ENCODE data around the gene LMX1B.

Gene LMX1B

DNA sequence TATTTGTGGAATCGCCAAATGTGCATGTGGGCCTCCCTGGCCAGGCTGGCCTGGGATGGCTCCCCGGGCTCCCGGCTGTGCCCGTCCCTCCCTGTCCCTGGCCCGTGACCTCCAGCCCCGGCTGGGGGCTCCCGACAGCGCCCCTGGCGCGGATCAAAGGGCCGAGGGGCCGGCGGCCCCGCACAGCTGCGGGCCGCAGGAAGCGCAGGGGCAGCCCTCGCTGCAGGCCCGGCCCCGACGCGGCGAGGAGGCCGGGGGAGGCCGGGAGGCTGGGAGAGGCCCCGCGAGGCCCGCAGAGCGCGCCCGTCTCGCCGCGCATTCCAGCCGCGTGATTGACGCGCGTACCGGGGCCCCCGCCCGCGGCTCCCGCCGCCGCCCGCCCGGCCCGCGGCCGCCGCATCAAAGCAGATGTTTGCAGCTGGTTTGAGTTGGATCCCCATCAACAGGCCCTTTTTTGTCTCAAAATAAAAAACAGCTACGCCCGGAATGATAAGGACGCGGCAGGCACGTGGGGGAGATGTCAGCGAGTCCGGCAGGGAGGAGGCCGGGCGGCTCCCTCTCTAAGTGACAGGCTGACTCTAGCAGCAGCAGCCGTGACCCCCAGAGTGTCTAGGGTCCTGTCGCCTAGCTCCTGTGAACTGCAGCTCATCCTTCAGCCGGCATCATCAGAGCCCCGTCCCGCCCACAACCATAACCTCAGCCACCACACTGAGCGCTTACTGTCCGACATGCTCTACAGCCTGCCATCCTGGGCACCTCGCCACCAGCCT, 69.4 kb downstream of the LMX1B start:
- no peak for DNase-seq

DNA sequence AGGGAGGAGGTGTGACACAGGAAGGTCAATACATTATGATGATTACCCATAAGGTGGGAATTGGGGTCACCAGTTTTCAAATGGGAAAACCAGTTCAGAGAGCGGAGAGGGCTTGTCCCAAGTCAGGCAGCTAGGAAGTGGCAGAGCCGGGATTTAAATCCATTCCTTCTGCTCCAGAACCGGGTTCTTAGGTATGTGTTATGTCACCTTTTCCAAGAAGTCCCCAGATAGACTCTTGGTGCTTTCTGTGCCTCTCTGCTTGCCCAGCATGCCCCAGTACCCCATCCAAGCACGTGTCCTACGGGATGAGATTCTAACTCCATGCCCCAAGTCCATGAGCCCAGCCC, 69.9 kb downstream of the LMX1B start:
- no peak for DNase-seq

DNA sequence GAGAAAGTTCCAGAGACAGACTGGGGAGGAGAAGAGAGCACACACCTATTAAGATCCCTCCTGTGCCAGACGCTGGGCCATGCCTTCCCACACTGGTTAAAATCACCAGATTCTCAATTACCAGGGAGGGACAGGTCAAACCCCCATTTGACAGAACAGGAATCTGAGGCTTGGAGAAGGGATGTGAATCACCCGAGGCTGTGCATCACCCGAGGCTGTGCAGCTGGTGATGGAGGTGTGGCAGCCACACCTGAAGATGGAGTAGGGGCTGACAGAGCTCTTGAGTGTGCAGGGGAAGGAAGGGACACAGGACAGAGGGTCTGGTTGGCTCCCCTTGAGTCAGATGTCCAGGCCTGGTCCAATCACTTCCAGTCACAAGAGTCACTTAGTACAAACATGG, 70.6 kb downstream of the LMX1B start:
- no peak for DNase-seq

DNA sequence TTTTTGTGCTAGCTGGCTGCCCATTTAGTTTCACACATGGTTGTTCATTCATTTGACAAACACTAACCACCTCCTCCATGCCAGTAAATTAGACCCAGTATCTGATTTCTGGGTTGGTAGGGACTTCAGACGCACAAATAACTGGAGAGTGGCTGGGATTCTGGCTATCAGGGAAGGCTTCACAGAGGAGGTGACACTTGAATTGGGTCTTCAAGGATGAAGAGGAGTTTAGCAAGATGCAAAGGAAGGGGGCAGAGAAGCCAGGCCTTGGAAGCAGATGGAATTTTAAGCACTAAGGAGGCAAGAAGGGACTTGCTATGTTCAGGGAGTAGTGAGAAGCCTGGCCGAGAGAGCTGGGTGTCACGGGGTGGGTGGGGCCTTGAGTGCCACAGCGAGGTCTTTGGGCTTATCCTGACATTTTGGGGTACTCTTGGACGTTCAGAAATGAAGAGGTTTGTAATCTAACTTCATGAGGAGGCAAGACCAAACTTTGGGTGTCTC, 71.3 kb downstream of the LMX1B start:
- DNase-seq: no peak

GRCh38 chr9:126687930-126688461, 74.3 kb downstream of the LMX1B start:
- DNase-seq: no peak

- DNase-seq: no peak
These were observed 74.9 kb downstream of the LMX1B start for GRCh38 chr9:126688617-126689016.

GRCh38 chr9:126689027-126689825, 75.5 kb downstream of the LMX1B start:
- no peak for DNase-seq

DNA sequence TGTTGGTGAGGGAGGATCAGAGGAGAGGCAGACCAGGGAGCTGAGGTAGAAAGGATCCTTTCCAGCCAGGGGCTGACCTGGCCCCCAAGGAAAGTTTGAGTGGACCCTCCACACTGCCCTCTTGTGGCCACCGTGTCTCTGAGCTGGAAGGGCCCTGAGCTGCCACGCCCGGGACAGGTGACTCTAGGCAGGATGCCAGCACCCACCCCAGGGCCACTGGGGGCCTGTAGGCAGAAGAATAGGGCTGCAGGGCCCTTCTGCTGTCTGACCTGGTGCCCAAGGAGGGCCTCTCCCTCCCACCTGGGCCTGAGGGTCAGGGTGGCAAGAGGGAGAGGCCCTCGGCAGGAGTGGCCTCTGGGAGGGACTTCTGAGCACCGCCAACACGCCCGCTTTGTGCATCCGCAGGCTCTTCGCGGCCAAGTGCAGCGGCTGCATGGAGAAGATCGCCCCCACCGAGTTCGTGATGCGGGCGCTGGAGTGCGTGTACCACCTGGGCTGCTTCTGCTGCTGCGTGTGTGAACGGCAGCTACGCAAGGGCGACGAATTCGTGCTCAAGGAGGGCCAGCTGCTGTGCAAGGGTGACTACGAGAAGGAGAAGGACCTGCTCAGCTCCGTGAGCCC, 76.8 kb downstream of the LMX1B start:
- peak; percentile 42 for DNase-seq

GRCh38 chr9:126692041-126692758, 78.5 kb downstream of the LMX1B start:
- DNase-seq: no peak

DNA sequence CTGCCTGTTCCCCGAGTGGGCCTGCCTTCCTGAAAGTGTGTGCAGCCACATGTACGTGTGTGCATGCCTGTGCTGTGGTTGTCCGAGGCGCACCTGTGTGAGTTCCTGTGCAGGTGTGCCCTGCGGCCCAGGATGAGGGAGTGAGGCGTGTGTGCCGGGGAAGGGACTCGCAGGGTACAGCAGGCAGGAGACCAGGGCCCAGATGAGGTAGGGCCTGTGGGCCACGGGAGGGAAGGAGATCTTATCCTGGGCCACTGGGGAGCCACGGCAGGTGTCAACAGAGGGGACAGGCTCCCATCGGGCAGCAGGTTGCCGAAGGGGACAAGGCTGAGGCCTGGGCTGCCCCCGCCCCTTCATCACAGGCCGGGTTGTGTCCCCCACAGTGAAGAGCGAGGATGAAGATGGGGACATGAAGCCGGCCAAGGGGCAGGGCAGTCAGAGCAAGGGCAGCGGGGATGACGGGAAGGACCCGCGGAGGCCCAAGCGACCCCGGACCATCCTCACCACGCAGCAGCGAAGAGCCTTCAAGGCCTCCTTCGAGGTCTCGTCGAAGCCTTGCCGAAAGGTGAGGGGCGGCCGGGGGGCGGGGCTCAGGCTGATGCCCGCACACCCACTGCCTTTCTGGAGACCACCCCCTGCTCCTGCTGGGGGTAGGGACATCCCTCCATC, 79.2 kb downstream of the LMX1B start:
- DNase-seq: no peak

DNA sequence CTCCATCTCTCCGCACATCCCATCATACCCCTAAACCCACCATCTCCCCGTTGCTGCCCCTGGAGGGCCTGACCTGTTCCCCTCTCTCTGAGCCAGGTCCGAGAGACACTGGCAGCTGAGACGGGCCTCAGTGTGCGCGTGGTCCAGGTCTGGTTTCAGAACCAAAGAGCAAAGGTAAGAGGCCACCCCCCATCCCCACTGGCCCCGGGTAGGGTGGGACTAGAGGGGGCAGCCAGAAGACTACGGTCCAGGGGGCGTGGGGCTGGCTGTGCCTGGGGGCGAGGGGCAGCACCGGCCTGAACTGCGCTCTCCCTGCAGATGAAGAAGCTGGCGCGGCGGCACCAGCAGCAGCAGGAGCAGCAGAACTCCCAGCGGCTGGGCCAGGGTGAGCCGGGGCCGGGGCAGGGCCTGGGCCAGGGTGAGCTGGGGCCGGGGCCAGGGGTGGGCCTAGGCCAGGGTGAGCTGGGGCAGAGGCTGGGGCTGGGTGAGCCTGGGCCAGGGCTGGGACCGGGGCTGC, 79.8 kb downstream of the LMX1B start:
- no peak for DNase-seq

DNA sequence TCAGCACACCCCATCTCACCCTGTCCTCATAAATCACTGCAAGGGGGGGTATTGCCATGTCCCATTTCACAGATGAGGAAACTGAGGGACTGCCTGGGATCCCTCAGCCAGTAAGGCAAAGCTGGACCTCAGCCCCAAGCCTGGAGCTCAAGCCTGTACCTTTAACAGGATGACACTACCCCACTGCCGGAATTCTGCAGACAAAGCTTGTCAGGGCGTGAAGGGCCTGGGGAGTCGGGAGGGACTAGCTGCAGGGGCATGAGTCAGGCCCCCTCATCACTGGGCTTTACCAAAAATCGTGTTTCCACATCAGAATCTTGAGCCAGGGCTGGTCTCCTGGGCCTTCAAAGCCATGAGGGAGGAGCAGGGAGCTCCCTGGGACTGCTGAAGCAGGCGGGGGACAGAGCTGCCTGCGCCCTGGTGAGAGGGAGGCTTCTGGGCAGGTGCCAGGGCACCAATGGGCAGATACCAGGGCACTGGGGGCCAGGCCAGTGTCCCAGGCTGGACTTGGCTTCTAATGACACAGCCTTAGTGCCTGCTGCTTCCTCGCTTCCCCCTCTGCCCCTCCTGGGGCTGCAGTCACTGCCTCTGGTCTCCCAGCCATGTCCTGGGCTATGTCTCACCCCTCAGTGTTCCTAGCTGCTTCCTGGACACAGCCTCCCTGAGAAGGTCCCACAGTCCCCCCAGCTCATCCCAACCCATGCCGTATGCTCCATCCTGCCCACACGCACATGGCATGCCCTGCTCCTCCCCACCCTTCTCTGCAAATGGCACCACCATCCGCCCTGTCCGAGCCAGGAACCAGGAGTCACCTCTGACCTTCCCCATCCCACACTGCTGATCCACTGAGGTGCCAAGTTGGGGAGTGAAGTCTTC, 80.7 kb downstream of the LMX1B start:
- no peak for DNase-seq

- no peak for DNase-seq
These were observed 81.5 kb downstream of the LMX1B start for GRCh38 chr9:126695186-126695585.

DNA sequence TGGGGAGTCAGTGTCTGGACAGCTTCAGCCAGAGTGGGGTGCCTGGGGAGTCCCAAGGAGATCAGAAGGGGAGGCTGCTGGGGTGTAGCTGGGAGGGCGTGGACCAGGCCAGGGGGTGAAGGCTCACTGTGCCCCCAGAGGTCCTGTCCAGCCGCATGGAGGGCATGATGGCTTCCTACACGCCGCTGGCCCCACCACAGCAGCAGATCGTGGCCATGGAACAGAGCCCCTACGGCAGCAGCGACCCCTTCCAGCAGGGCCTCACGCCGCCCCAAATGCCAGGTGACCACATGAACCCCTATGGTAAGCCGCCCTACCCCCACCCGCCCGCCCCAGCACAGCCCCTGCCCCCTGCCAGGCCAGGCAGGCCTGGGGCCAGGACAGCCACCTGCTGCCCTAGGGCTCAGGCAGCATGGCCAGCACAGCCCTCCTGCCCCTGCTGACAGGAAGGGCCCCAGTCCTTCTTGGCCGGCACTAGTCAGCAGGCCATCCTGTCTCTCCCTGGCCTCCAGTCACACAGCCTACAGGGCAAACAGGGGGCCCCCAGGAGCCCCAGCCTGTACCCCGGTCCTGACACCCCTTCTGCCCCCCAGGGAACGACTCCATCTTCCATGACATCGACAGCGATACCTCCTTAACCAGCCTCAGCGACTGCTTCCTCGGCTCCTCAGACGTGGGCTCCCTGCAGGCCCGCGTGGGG, 82.1 kb downstream of the LMX1B start:
- no peak for DNase-seq

GRCh38 chr9:126696401-126697145, 82.8 kb downstream of the LMX1B start:
- no peak for DNase-seq

- no peak for DNase-seq
These were observed 83.6 kb downstream of the LMX1B start for GRCh38 chr9:126697330-126697729.

- no peak for DNase-seq
These were observed 84.5 kb downstream of the LMX1B start for GRCh38 chr9:126698251-126698650.

DNA sequence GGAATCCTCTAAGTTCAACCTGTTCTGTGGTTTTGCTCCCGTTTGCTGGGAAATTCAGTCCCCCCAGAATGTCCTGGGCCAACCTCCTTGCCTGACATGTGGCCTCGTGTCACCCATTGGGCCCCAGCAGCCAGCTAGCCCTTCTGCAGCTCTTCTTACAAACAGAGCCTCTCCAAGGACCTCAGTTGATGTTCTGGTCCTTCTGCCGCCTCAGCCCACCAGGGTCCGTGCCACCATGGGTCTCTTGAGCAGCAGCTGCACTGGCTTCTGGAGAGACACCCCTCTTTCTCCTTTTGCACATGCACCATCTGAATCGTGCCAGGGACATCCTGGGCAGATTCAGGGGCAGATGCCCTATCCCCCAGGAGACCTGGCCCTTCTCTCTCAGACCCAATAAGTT, 85.0 kb downstream of the LMX1B start:
- DNase-seq: no peak

DNA sequence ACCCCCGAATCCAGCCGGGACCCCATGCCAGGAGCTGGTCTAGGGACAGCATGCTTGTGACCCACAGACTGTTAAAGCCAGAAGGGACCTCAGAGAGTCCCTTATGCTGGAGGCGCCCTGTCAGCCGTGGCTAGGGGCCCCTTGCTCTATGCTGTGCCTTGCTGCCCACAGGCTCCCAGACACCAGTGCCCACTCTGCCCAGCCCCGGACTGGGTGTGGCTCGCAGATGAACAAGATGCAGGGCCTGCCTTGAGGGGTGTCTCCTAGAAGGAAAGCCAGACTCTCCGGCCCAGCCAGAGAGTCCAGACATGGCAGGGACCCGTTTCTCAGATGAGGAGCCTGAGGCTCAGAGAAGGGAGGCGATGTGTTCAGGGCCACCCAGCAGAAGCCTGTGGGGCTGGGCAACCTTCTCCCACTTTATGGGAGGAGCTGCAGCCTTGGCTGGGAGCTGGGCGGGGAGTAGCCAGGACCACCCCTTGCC, 85.7 kb downstream of the LMX1B start:
- no peak for DNase-seq
